Panc1 (cell line): ENCODE results near the gene MBTPS1. TPM values are rescaled to one million over a fixed set of nuclear protein-coding genes. Genes with fewer than 3 reads are reported as not detected.

Experiments used
- ATAC-seq: fragments of 200-7000 bp; cut with Tn5 transposase; 2 replicates; pipeline ENCODE4 v1.9.1; 2020; ENCODE audit warnings: mild to moderate bottlenecking, moderate library complexity
- BruUV-seq: library from RNA; stranded (reverse); fragments of 400-500 nt; replicated peaks from 2 replicates; lab custom pipeline; 2021; lab: Mats Ljungman, UMichigan
- CTCF ChIA-PET: fragments of 300-600 bp; sonication (Branson Sonifier 250); formaldehyde crosslinking; loops from one replicate; lab custom pipeline; 2022; ENCODE audit warnings: antibody characterized with exemption; lab: Charles Lee
- POLR2A ChIA-PET: fragments of 300-600 bp; sonication (Branson Sonifier 250); formaldehyde crosslinking; loops from one replicate; lab custom pipeline; 2022; ENCODE audit warnings: antibody characterized with exemption; lab: Charles Lee
- DNase-seq: peaks from one replicate; pipeline ENCODE4 v3.0.0-alpha.2; 2010; ENCODE audit warnings: low read depth, low spot score
- H3K27ac ChIP-seq: 2 replicates; pipeline ENCODE4 v1.5.1; 2011; ENCODE audit warnings: mild to moderate bottlenecking, low read length, inconsistent platforms
- H3K27me3 ChIP-seq: fragments of 200-500 bp; sonication (Bioruptor generic); 2 replicates; pipeline ENCODE4 v1.6.0; 2014; ENCODE audit warnings: low read length, inconsistent platforms; ENCODE audit not compliant: control insufficient read depth, insufficient read depth
- H3K36me3 ChIP-seq: fragments of 200-500 bp; sonication (Bioruptor generic); 2 replicates; pipeline ENCODE4 v1.5.1; 2014; ENCODE audit warnings: inconsistent platforms, mild to moderate bottlenecking, low read length, moderate library complexity; ENCODE audit not compliant: control insufficient read depth, insufficient read depth
- H3K4me1 ChIP-seq: 2 replicates; pipeline ENCODE4 v1.5.1; 2011; ENCODE audit warnings: inconsistent platforms, mild to moderate bottlenecking, low read length, moderate library complexity; ENCODE audit not compliant: control insufficient read depth, insufficient read depth
- H3K4me3 ChIP-seq, 2 experiments: 2 replicates each; pipeline ENCODE4 v1.5.1; 2011 to 2012; ENCODE audit warnings: low read depth in 2 of 2, low read length in 2 of 2, mild to moderate bottlenecking in 2 of 2, inconsistent platforms in 1 of 2, moderate library complexity in 1 of 2
- H3K9me3 ChIP-seq: fragments of 200-500 bp; sonication (Bioruptor generic); 2 replicates; pipeline ENCODE4 v1.5.1; 2014; ENCODE audit warnings: low read depth, mild to moderate bottlenecking, inconsistent platforms, low read length, moderate library complexity; ENCODE audit not compliant: control insufficient read depth, insufficient read depth
- CTCF ChIP-seq: fragments of 450-650 bp; IDR thresholded peaks from 2 replicates; pipeline ENCODE4 v1.5.1; 2017; ENCODE audit warnings: mild to moderate bottlenecking
- POLR2AphosphoS5 ChIP-seq: IDR thresholded peaks from 2 replicates; pipeline ENCODE4 v1.6.1; 2012; ENCODE audit warnings: mild to moderate bottlenecking, low read depth, low read length, moderate library complexity
- REST ChIP-seq, 2 experiments: IDR thresholded peaks; 2 replicates each; pipeline ENCODE4 v1.6.1; 2011 to 2012; ENCODE audit warnings: low read depth in 2 of 2, control low read depth in 1 of 2, low read length in 1 of 2, mild to moderate bottlenecking in 1 of 2, moderate library complexity in 1 of 2; ENCODE audit not compliant: insufficient read depth in 1 of 2
- SIN3A ChIP-seq: IDR thresholded peaks from 2 replicates; pipeline ENCODE4 v1.6.1; 2012; ENCODE audit warnings: low read depth, mild to moderate bottlenecking, low read length, moderate library complexity, borderline replicate concordance; ENCODE audit not compliant: insufficient read depth
- TCF7L2 ChIP-seq: IDR thresholded peaks from 2 replicates; pipeline ENCODE4 v1.6.1; 2011; ENCODE audit warnings: mild to moderate bottlenecking, low read depth, low read length, inconsistent platforms
- in situ Hi-C: cut with HindIII; loops from 2 replicates; pipeline ENCODE4 v1.10.0; 2016; ENCODE audit warnings: low sequenced_read_pairs, low pct_unique_long_range_greater_than_20kb
- intact Hi-C: fragments of 100-400 bp; cut with micrococcal nuclease; formaldehyde crosslinking; loops from one replicate; pipeline ENCODE4 v1.10.0; 2022; ENCODE audit not compliant: unreplicated experiment
- total RNA-seq: library from RNA; stranded (reverse); gene quantifications from one replicate; pipeline ENCODE4 v1.2.1, GENCODE V29; 2021; ENCODE audit not compliant: unreplicated experiment

Gene MBTPS1
- total RNA-seq, 1 experiment from 2014 or later = 66.8 TPM

GRCh38 chr16:84059111-84059510, 57.6 kb downstream of the MBTPS1 start:
- DNase-seq (no peak), ATAC-seq (no peak)
- ChIA-PET CTCF (no interaction called here), POLR2A (no interaction called here)
- TF ChIP-seq REST (IDR thresholded peaks at IDR 0.05; ENCODE audit: insufficient read depth in 1 of 2, low read depth in 2 of 2, low read length in 1 of 2) (no peak), POLR2AphosphoS5 (no peak), SIN3A (no peak), CTCF (no peak), TCF7L2 (no peak)
- Histone ChIP-seq H3K27ac (no peak overlapping the region), H3K4me3 (no peak overlapping the region), H3K36me3 (peaks cover 4% of the 10 kb centered on the region; the same call in 1 of the 2 replicates), H3K9me3 (no peaks in the 10 kb centered on the region), H3K27me3 (no peaks in the 10 kb centered on the region), H3K4me1 (no peaks in the 10 kb centered on the region)
- BruUV-seq = no TSS peak
- intact Hi-C loops (no loop called here), in situ Hi-C loops (no loop called here)

- CTCF ChIA-PET = no interaction called here
- no TSS peak for BruUV-seq
- in situ Hi-C loops (no loop called here), intact Hi-C loops (no loop called here)
- DNase-seq (no peak), ATAC-seq (no peak)
- Histone ChIP-seq H3K36me3 (peaks cover 3% of the 10 kb centered on the region; the same call in 1 of the 2 replicates), H3K4me3 (no peak overlapping the region), H3K9me3 (no peaks in the 10 kb centered on the region), H3K4me1 (no peaks in the 10 kb centered on the region), H3K27ac (no peak overlapping the region), H3K27me3 (no peaks in the 10 kb centered on the region)
- TF ChIP-seq SIN3A = no peak
- TF ChIP-seq CTCF = no peak
- no peak for TF ChIP-seq REST (IDR thresholded peaks at IDR 0.05; ENCODE audit: insufficient read depth in 1 of 2, low read depth in 2 of 2, low read length in 1 of 2)
- TF ChIP-seq POLR2AphosphoS5 = no peak
- no peak for TF ChIP-seq TCF7L2
- POLR2A ChIA-PET = no interaction called here
Measured at GRCh38 chr16:84058664-84059063, 58.1 kb downstream of the MBTPS1 start.
